ENCODE data around the gene CARTPT.

Gene CARTPT

DNA sequence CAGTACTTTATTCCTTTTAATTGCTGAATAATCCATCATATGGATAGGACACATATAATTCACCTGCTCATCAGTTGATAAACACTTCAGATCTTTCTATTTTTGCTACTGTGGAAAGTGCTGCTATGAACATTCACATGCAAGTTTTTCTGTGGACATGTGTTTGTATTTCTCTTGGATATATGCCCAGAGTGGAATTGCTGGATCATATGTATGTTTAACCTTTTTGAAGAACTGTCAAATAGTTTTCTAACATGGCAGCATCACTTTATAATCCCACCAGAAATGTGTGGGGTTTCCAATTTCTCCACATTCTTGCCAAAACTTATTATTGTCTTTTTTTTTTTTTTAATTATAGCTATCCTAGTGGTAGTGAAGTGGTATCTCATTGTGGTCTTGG lies 15.1 kb downstream of the CARTPT start:
- in situ Hi-C loops (cut with HindIII; ENCODE audit: low sequenced_read_pairs) = no loop called here

DNA sequence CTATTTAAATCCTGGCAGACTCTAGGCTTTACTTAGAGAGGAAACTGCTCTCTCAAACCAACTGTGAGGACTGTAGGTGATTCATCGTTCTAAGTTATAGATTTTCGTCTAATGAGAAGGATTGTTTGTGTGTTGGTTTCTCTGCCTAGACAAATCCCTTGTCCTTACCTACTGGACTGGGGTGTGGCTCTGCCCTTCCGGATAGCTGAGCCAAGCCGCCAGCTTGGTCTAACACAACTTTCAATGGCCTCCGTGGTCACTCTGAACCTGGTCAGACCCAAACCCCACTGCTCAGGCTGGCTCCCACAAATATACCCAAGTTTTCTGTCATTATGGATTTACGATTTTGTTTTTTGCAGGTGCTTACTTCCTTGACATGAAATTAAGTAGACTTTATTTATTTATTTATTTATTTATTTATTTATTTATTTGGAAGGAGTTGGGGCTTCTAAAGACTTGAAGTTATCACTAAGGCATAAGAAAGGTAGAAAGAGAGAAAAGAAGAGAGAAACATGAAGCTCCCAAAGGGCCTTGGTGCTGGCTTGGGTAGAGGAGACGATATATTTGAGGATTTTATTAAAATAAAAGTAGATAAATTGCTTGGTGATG lies 19.0 kb downstream of the CARTPT start:
- in situ Hi-C loops (cut with HindIII; ENCODE audit: low sequenced_read_pairs) = no loop called here

DNA sequence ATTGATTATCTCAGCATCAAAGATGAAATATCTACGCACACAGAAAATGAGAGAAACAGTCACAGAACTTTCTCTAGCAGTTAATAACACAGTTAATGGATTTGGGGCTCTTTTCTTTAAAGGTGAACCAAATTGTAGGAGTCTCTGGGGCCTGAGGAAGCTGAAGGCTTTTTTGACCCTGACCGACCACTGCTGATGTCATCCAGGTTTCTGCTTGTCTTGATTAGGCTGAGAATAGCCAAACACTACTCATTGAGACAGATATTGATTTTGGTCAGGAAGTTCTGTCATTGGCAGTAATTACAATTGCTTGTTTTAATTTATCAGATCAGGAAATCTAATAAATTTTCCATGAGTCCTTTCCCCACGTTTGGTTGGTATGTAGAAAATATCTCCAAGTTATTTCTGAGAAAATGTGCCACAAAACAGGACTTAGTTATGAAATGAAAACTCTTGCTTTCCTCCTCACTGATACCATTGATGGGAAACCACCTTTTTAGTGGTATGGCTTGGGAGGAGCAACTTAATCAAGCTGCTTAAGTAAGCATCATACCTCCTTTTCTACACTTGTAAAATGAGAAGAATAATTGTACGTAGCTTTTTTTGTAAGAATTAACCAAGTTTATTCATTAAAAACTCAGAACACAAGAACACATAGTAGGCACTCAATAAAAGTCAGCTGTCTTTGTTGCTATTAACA lies 19.7 kb downstream of the CARTPT start:
- in situ Hi-C loops (cut with HindIII; ENCODE audit: low sequenced_read_pairs) = no loop called here

DNA sequence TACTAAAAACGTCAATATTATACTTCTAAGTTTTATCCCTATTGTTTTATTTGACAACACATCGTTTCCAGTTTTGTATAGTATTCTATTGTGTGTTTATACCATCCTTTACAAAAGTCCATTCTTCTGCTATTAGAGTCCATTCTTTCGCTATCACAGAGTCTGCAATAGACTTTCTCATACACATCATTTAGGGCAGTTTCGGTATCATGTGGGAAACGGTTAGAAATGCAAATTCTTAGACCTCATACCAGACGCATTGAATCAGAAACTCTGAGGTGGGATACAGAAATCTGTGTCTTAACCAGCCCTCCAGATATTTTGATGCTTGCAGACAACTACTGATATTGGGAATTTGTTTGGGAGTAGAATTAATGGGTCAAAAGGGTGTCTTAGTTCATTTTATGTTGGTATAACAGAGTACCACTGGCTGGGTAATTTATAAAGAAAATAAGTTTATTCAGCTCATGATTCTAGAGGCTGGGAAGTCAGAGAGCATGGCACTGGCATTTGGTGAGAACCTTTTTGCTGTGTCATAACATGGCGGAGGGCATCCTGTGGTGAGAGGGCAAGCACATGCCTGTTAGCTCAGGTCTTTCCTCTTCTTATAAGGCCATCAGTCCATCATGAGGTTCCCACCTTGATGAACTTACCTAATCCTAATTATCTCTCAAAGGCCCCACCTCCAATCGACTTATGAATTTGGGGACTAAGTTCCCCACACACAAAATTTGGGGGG lies 21.1 kb downstream of the CARTPT start:
- in situ Hi-C loops (cut with HindIII; ENCODE audit: low sequenced_read_pairs) = no loop called here

DNA sequence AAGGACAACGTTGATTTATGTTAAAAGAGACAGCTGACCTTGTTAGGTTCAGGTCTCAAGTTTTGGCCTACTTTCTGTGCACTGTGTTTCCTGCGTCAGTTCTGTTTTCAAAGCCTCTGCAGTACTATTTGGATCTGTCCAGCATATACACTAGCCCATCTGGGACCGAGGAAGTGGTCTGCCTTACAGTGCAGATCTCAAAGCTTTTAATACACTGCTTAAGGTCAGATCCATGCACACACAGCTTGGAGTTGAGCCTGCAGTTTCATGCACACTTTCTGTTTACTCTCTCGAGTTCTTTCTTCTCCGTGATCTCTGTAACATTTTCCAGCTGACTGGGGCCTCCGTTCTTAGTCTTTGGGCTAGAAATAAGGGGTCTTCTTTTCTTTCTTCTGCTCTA lies 24.1 kb downstream of the CARTPT start:
- in situ Hi-C loops (cut with HindIII; ENCODE audit: low sequenced_read_pairs) = no loop called here

DNA sequence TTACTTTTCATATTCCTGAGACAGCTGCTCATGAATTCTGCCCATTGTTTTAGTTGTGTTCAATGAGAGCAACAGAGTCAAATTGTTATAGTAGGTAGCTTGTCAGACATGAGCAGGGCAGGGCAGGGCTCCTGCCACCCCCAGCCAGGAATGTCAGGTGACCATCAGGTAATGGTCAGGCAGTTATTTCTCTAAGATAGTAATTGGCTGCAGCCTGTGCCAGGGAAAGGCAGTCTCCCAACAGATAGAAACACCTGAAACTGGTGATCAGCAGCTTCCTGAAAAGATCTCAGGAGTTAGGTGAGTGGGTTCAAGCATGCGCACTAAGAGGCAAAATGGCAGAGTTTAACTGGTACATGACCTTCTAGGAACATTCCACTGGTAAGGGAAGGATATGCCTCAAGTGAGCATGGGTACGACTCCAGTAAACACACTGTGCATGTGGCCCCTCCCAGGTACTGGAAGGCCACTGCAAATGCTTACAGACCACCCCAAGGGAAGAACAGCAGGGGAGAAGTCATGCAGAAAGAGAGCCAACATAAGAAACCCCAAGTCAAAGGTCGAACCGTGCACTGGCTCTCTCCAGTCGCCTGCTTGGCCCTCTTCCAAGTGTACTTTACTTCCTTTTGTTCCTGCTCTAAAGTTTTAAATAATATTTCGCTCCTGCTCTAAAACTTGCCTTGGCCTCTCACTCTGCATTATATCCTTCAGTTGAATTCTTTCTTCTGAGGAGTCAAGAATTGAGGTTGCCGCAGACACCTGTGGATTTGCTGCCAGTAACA lies 25.1 kb downstream of the CARTPT start:
- in situ Hi-C loops (cut with HindIII; ENCODE audit: low sequenced_read_pairs) = no loop called here

DNA sequence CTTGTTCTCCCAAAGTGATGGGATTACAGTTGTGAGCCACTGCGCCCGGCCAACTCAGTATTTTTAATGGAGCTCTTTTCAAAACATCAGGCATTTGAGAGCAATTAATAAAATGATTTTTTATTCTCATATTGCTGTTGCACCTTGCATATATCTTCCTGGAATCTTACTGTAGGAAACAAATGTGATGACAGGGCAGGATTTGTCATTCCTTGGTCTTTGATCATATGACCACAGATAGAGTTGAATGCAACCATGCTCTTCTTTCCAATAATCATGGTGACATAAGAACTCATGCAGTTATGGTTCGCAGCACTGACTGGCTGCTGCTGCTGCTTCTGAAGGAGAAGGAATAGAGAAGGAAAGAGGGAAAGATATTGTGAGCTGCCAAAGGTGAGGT lies 28.1 kb downstream of the CARTPT start:
- in situ Hi-C loops (cut with HindIII; ENCODE audit: low sequenced_read_pairs) = no loop called here

DNA sequence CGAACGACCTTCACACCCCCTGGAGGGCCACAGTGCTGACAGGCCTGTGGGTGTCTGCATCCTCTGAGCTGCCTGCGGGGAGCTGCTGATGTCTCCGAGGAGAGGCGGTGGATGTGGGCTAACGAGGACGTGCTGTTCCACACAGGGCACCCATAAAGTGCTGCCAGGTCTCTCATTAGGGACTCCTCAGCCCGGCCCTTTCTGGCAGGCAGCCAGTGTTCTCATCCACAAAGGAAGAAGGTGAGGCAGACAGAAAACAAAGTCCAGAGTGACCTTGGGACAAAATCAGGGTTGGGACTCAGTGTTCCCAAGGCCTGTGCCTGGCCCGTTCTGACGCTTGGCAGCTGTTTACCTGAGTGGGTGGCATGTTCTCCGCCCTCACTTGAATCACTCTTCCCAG lies 29.3 kb downstream of the CARTPT start:
- in situ Hi-C loops (cut with HindIII; ENCODE audit: low sequenced_read_pairs) = no loop called here

DNA sequence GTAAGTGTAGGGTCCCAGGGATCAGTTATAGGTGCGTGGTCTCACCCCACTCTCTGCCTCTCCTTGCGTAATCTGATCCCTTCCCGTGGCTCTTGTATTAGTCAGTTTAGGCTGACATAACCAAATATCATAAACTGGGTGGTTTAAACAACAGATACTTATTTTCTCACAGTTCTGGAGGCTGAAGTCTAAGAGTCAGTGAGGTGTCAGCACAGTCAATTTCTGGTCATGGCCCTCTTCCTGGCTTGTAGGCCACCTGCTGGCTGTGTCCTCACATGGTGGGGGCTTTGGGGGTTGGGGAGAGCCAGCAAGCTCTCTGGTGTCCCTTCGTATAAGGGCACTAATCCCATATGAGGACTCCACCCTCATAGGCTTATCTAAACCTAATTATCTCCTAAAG lies 32.3 kb downstream of the CARTPT start:
- in situ Hi-C loops (cut with HindIII; ENCODE audit: low sequenced_read_pairs) = no loop called here

DNA sequence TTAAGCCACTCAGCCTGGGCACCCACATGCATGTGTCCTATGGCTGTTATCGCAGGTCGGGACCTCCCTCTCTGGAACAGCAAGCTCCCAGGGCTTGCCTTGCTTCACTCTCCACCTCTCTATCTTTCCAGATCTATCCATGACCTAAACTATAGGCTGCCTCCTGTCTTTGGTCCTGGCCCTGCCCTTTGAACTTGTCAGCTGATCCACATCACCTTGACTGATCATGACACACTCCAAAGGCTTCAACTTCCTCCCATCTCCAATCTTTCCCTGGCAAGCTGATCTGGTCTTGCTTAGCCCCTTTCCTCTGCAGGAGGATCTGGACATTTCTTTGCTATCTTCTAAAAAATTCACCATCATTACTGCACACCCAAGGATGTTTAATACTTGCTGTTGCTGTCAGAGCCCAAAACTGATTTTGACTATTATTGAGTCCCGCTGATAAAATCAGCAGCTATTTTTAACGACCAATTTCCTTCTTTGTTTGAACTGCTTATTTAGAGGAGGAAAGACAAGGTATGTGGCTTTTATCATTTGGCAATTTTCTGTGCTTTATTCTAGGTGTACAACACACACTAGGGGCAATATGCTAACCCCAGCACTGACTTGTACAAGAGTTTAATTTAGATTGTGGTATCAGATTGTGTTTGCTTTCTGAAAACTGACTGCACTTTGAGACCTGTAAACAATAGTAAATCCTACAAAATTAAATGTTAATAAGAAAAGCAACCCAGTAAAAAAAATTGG lies 33.5 kb downstream of the CARTPT start:
- in situ Hi-C loops (cut with HindIII; ENCODE audit: low sequenced_read_pairs) = no loop called here

DNA sequence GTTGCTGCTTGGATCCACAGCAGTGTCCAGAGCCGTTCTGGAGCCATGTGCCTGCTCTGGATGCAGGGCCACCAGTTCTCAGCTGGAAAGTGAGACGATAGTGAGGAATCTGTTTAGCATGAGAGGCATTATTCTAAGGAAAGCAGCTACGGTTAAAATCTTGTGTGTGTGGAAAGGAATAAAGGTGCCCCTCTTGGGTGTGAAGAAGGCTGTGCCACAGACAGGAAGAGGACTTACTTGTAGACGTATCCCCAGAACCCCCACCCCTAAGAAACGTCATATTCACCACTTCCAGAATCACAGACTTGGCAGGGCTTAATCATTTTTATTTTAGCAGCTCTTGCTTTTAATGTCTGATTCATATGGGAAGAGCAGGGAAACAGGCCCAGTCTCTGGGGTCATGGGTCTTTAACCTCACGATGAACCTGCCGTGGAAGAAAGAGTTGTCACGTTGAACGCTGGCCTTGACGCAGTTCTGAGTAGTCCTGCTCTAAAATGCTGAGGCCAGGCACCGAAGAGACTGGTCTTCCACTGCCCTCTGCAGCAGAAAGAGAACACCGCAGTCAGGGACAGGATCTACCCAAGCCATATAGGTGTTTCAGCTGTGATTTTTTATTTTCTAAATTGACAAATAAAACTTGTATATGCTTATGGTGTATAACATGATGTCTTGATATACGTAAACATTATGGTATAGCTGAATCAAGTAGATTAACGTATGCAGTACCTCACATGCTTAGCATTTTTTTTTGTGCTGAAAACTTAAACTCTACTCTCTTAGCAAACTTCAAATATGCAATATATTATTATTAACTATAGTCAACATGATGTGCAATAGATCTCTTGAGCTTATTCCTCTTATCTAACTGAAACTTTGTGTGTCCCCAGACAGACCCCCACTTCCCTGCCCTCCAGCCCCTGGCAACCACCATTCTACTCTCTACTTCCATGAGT lies 38.8 kb downstream of the CARTPT start:
- in situ Hi-C loops (cut with HindIII; ENCODE audit: low sequenced_read_pairs) = no loop called here

DNA sequence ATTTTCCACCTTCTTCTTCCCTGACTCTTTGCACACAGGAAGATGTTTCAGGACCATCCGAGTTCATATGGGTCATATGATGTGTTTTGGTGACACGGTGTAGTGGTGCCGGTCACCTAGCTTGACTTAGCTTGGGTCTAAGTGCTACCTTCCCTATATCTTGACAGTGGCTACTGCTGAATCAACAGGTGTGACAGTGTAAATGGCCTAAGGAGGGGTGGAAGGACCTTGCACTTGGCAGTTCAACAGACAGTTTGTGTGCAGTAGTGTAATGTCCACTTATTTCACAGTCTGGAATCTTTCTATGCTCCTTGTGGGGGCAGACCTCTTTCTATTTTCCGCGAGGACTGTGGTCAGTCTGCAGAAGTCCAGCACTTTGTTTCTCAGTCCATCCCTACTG lies 43.8 kb downstream of the CARTPT start:
- in situ Hi-C loops (cut with HindIII; ENCODE audit: low sequenced_read_pairs) = no loop called here

DNA sequence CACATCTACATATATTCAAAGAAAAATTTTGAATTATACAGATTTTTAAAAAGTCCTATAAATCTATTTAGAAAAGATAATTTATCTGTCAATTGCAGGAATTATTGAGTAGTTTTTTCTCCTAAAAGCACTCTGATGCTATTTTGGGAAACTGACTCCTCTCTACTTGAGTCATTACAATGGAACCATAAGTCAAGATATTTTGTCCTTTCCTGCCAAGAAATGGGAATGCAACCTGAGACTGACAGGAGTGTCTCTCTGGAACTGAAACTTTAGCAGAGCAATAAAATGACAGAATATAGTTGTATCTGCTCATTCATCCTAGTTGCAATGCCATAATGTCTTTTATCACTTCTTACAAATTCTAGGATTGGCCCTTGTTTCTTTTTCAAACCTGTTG lies 48.6 kb downstream of the CARTPT start:
- in situ Hi-C loops (cut with HindIII; ENCODE audit: low sequenced_read_pairs) = loop anchor here (5.0 kb wide), 1 partner anchor 40 kb away; no protein-coding TSS in a partner anchor

DNA sequence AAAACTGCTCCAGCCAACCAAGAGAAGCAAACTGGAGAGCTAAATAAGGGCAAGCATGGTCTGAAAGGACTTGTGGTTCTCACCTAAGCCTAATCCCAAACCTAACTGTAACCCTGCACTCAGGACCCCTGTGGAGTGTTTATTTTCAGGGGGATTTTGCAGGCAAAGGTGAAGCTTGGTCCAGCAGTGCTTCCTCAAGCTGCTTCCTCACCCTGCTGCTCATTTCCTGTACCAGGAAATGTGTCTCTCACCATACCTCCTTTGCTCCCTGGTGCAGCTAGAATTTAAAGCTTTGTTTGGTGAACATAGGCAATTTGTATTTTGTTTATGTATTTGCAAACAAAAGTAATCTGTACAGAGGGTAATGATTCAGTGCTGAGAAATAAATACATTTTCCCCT lies 50.2 kb downstream of the CARTPT start:
- in situ Hi-C loops (cut with HindIII; ENCODE audit: low sequenced_read_pairs) = loop anchor here (5.0 kb wide), 1 partner anchor 42 kb away; no protein-coding TSS in a partner anchor

DNA sequence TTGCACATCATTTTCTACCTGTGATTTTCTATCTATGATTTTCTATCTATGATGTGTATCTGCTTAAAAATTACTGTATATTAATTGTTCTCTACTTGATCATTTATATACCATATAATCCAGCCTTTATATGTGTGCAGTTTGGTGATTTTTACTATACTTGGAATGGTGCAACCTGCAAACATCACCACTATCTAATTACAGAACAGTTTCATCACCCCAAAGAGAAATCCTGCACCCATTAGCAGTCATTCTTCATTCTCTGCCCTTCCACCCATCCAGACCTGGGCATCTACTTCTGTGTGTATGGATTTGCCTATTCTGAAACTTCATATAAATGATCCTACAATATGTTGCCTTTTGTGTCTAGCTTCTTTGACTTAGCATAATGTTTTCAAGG lies 51.3 kb downstream of the CARTPT start:
- in situ Hi-C loops (cut with HindIII; ENCODE audit: low sequenced_read_pairs) = no loop called here
